Right hindlimb (tissue), 1 donor: ENCODE data around the gene DMAC2L.
"Not testable (repeated sequence)": the region's sequence is repeated elsewhere in the genome, so short reads cannot be mapped to it uniquely, and the experiment has no call there.

Experiments
- DNase-seq: peaks from one replicate; pipeline ENCODE4 v3.0.0-alpha.2; 2018

The DMAC2L gene, protein sequence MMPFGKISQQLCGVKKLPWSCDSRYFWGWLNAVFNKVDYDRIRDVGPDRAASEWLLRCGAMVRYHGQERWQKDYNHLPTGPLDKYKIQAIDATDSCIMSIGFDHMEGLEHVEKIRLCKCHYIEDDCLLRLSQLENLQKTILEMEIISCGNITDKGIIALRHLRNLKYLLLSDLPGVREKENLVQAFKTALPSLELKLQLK

DNA sequence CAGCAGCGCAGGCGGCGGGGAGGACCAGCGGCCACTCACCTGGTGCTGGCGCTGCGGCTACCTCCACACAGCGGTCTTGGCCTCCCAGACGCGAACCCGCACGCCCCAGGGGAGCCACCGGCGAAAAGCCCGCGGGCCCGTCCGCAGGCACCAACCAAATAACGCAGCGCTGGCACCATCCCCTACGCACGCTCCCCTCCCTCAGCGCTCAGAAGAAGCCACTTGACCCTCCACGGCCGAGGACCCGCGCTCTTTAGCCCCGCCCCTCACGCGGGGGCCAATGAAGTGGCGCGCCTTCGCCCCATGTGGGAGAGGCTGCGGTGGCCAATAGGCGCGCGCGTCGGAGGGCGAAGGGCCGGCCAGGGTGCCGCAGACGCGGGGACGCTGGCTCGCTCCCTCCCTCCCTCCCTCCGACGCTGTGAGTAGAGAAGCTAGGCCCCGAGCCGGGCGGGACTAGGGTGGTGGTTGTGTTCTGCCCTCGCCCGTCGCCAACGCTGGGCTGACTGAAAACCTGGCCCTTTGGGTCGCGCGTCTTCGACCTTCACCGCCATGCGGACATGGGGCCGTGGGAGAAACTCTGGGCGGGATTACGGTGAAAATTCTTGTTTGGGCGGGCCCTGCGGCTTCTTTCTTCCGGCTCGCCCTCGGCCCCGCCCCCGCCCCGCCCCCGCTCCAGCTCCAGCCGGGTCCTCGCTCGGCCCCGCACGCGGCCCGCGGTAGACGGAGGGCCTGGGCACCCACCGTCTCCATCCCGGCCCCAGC lies at the start of gene DMAC2L, which contains the start of gene L2HGDH:
DMAC2L (plus strand) TSS at position 353 of the 762 bp plus-strand sequence. CDS start 9,164 bp downstream, outside the sequence.
L2HGDH (minus strand) TSS at position 258 of the 762 bp plus-strand sequence; CDS start at position 179, 79 bp downstream.
- DNase-seq: peak; percentile 96

DNA sequence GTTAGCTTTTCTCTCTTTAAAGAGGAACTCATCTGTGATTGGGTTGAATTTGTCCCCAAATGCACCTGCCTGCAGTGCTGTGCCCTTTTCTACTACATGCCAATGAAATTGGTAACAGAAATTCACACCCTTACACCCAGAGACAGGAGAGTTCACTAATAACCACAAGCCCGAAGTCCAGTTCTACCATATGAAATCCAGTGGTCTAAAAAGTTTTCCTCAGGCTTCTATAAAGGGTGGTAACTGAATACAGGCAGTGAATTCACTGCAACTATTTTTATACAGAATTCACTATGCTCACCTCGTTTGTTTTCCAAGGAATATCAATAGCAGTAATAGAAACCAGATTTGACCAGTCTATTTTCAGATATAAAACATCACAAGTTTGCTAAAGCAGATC lies 49.3 kb upstream of the DMAC2L start:
- DNase-seq: no peak

DNA sequence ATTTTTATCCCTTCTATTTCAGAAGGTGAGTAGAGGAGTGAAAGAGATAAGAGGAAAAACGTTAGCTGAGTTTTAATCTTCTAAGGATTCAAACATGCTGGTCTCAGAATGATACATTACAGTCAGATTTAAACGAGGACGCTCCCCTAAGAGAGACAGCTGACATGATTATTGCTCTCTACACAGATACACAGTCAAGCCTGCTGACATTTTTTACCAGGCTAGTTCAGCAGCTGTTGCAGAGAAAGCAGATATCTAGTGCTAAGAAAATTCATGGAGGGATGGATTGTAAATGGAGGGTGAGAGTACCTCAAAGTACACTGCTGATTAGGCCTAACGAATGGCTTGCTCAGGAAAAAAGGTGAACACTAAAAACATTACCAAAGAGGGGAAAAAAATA lies 48.8 kb upstream of the DMAC2L start:
- DNase-seq: no peak

DNA sequence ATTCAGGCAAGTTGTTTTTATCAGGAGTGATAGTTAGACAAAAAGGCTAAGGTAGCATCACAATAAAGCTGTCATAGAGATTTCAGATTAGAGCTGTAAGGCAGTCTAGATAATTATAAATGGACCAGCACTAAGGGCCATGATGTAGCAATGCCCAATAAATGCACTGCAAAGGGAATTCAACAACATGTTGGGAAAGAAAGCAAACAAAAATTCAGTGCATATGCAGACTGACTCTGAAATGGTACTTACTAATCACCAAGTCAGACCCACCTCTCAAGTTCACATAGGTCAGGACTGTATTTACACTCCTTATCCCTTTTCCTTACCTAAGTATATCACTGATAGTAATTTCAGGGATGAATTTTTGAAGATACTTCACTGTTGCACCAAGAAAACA lies 47.1 kb upstream of the DMAC2L start:
- no peak for DNase-seq

DNA sequence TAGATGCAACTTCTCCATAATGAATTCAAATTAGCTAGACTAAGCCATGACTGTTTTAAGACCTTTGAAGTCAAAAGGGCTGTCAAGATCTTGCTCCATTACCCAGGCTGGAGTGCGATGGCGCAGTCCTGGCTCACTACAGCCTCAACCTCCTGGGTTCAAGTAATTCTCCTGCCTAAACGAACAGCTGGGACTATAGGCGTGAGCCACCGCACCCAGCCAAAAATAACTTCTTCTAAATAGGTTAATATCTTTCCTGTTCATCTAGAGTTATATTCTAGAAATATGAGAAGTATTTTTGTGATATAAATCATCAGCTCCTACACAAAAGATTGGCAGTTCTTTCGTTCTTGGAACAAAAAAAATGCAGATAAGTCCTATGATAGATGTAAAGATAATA lies 41.2 kb upstream of the DMAC2L start:
- no peak for DNase-seq

DNA sequence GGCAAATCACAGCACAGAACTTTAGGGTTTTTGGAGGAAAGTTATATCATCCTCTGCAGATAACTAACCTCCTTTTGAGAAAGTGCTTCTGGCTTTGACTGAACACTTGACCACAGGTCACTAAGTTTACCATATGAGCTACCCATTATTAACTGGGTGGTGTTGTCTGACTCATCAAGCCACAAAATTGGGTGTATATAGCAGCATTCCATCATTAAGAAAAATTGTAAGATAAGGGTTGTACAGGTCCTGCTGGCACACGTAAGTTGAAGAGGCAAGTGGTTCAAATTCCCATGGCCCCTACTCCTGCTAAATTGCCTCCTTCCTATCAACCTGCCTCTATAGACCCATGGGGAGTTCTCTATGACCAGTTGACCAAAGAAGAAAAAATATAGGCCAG lies 39.6 kb upstream of the DMAC2L start:
- DNase-seq: no peak

DNA sequence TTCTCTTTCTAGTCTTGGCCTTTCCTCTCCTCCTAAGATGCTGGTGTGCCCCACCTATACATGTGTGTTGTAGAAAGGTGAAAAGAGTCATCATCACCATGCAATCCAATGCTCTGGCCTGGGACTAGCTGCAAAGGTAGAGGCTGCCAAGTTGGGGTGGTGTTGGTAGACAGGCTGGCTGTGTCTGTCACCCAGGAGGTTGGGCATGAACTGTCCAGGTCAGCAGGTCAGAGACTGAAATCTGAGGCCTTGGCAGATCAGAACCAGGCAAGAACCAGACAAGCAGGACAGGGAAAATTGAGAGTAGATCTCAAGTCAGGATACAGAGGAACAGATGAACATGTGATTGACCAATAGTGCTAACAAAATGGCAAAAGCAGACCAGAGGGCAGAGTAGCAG lies 26.3 kb upstream of the DMAC2L start:
- DNase-seq: no peak

DNA sequence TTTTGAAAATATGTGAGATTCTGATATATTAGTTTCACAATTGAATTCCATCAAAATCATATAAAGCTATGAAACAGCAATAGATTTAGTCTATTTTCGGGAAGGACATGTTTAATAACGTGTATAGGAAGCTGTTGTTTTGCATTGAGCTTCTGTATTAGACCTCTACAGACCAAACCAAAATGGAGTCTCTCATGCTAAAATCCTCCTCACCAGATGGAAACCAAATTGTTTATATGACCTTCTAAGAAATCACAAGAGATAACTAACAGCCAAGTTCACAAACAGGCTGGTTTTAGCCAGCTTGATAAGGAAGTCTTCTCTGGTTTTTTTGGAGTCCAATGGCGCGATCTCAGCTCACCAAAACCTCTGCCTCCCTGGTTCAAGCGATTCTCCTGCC lies 24.0 kb upstream of the DMAC2L start:
- no peak for DNase-seq

DNA sequence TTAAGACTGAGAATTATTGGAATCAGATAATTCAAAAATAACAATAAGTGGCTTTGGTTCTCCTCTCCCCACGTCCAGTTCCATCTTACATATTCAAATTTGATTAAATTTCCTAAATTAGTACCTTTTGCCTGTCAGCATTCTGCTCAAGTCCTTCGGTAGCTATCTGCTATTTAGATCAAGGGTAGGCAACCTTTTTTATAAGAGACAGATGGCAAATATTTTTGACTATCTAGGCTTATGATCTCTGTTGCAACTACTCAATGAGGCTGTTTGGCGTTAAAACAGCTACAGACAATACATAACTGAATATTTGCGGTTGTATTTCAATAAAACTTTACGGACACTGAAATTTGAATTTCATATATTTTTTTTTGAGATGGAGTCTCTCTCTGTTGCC lies 21.8 kb upstream of the DMAC2L start:
- no peak for DNase-seq

DNA sequence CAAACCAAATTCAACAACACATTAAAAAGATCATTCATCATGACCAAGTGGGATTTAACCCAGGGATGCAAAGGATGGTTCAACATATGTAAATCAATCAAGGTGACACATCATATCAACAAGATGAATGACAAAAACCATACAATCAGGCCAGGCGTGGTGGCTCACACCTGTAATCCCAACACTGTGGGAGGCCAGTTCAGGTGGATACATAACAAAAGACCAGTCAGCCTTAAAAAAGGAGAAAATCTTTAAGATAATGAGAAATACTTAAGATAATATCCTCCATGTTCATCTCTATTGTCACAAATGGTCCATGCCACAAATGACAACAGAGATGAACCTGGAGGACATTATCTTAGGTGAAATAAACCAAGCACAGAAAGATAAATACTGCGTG lies 12.5 kb upstream of the DMAC2L start:
- DNase-seq: no peak

DNA sequence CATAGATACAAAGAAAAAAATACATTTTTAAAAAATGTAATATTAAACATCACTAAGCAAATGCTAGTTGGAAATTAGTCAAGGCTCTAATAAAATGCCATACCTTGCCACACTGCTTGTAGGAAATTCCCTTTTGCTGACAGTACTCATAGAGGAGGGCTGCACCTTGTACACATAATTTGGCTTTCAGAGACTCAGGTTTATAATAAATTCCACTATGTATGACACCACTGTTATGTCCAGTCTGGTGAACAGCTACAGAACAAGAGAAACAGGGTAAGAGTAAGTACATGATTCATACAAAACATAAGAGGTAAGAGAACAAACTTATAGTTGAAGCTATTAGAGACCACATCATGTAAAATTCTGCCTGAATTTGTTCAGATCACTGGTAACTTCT lies 10.2 kb upstream of the DMAC2L start:
- no peak for DNase-seq

DNA sequence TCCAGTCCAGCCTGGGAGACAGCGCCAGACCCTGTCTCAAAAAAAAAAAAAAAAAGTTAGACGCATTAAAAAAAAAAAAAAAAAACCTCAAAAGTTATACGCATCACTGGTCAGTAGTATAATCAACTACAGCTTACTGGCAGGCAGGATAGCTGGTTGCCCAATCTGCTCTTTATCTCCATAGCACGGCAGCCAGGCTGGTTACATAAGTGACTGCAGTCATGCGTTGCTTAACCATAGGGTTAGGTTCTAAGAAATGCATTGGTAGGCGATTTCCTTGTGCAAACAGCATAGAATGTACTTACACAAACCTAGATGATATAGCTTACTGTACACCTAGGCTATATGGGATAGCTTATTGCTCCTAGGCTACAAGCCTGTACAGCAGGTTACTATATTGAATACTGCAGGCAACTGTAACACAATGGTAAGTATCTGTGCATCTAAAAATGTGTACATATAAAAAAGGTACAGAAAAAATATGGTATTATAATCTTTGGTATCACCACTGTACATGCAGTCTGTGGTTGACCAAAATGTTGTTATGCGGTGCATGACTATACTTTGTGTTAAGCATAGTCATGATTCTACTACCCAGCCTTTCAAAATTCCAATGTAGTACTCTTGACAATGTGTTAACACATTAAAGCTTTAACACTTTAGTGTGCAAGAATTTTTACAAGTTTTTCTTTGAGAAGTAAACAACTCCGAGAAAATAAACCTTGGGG lies 8.2 kb upstream of the DMAC2L start:
- DNase-seq: no peak

DNA sequence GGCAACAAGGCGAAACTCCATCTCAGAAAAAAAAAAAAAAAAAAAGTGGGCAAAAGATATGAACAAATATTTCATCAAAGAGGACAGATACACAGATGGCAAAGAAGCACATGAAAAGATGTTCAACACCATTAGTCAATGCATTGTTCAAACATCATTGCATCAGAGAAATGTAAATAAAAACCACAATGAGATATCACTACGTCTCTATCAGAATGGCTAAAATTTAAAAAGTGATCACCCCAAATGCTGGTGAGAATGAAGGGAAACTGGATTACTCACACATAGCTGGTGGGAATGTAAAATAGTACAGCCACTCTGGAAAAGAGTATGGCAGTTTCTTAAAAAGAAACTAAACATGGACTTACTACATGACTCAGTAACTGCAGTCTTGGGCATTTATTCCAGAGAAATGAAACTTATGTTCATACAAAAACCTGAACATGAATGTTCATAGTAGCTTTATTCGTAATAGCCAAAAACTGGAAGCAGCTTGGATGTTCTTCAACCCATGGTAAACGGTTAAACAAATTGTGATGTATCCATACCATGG lies 3.7 kb upstream of the DMAC2L start:
- no peak for DNase-seq

DNA sequence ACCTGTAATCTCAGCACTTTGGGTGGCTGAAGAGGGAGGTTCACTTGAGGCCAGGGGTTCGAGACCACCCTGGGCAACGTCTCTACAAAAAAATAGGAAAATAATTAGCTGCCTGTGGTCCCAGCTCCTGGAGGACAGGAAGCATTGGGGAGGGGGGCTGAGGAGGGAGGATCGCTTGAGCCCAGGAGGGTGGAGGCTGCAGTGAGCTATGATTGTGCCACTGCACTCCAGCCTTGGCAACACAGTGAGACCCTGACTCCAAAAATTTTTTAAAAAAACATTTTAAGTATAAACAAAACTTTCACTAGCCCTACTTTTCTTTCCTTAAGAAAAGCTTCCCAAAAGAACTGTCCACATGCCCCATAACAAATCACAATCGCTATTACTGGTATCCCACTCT lies 1.7 kb upstream of the DMAC2L start:
- DNase-seq: no peak

DNA sequence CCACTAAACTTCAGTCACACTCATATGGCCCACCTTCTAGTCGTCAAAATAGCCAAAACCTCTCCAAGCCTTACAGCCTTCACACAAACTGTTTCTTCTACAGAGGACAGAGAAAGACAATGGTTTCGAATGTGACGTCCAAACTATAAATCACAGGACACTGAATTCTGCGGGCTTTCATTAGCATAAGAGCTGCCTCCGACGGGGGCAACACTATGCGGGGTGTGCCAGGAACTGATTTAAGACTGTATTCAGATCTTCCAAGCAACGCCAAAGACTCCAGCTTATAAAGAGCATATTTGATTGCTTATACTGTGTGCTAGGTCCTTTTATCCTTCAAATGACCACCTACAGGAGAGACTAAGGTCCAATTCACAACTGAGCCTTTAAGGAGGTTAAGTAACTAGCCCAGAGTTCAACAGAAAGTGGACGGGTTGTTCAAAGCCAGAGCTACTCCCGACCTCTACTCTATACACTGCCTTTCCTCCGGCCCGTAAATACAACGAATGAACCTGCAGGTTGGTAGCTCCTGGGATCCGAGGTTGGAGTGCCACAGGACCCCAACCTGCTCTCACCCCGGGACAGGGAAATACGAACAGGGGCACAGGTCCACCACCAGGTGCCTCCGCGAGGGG lies 670 bp upstream of the DMAC2L start:
- DNase-seq: no peak

DNA sequence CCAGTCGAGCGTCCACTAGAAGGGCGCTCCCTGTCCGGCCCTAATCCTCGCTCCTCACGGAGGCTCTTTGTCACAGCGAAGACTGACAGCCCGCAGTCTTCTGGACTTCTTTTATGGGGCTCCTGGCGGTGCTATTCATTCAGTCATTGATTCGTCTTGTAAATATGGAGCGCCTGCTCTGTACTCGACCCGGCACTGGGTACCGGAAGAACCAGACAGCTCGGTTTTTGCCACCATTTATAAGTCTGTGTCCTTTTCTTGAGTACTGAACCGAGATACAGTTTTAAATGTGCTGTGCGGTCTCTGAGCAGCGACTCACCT lies 570 bp downstream of the DMAC2L start:
- DNase-seq: no peak

DNA sequence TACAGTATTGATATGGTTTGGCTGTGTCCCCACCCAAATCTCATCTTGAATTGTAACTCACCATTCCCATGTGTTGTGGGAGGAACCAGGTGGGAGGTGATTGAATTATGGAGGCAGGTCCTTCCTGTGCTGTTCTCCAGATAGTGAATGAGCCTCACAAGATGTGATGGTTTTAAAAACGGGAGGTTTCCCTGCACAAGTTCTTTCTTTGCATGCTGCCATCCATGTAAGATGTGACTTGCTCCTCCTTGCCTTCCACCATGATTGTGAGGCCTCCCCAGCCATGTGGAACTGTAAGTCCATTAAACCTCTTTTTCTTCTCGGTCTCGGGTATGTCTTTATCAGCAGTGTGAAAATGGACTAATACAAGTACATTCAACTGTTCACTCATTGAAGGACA lies 2.0 kb downstream of the DMAC2L start:
- not testable (repeated sequence) for DNase-seq

DNA sequence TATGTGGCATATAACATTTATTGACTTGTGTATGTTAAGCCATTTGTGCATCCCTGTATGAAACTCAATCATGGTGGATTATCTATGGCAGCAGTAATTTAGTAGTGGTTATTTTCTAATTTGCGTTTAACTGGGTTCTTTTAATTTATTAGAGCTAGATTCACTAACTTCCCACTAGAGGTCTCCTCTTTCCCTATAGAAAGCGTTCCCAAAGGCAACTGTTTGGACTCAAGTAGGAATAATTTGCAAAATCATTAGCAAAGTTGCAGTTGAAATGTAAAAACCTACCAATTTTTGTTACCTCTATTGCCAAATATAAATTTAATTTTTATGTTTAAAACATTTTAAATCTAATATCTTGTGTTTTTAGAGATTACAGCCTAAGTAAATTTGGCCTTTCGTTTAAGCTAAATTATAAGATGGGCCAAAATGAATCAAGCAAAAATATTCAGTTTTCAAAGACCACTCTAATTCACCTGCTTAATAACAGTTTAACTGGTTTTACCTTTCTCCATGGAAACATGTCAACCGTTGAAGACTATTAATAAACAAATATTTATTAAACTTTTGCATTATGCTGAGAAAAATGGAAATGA lies 6.0 kb downstream of the DMAC2L start:
- no peak for DNase-seq

DNA sequence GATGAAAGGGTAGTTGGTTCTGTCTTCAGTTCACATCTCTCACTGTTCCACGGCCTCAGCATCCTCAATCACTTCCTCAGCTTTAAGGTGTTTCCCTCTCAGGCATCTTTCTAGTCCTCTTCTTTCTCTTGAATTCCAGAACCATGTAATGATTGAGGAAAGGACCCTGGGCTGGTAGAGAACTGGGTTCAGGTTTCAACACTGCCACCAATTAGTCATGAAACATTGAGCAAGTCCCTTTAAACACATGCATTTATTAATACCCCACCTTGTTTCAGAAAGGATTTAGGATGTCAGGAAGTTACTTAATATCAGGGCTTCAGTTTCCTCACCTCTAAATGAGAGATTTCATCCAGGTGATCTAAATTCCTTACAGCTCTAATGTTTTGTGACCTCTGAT lies 7.2 kb downstream of the DMAC2L start:
- DNase-seq: no peak

DNA sequence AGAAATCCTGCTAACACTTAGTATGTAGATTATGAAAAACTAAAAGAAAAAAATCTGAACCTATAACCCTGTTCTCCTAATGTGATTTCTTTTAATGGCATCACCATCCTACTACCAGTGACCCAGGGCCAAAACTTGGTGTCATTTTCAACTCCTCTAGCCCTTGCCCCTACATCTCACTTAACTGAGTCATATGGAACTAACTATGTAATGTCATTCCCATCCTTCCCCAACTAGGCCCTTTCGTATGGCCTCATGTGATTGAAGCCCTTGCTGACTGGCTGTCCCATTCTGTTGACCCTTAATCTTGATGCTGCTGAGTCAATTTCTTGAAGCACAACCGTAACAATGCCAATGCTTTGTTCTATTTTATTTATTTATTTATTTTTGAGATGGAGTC lies 7.6 kb downstream of the DMAC2L start:
- DNase-seq: no peak

DNA sequence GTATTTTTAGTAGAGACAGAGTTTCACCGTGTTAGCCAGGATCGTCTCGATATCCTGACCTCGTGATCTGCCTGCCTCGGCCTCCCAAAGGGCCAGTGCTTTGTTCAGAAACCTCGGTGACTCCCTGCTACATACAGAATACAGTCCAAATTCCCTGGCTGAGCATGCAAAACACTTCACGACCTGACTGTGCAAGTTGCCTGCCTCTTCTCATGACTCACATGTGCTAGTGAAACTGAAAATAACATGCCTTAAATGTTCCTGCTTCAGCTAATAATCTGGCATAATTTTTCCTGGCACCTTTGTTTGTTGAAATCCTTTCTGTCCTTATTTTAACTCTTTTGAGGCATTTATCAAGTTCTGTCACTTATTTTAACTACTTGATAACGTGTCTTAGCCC lies 8.2 kb downstream of the DMAC2L start:
- DNase-seq: no peak

DNA sequence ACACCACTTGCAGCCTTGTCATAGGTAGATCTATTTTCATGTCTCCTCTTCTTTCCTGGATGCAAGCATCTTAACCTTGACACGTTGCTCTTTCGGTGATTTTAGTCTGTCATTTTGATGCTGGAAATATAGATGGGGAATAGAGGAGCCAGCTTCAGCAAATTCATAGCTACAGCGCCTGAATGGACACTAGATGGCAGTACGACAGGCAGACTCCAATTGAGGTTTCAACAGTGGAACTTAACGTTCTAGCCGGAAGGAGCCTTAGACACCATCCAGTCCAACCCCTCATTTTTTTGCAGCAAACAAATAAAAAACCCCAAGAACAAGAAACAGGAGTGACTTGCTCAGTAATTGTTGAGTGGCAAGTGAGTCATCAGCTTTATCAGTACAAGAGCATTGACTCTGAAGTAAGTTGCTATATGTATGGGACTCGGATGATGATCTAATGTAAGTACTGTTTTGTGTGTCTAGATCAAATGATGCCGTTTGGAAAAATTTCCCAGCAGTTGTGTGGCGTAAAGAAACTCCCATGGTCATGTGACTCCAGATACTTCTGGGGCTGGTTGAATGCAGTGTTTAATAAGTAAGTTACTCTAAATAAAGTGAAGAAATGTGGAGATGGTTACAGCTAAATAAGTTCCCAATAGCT lies 9.0 kb downstream of the DMAC2L start:
- DNase-seq: peak; percentile 76
